WI38 (cell line): ENCODE results near the gene SLC15A2.
"Not testable (repeated sequence)": the region's sequence is repeated elsewhere in the genome, so short reads cannot be mapped to it uniquely, and the experiment has no call there.

Source experiments
- H3K4me3 ChIP-seq: 2 replicates; pipeline ENCODE4 v1.5.1; 2011; ENCODE audit warnings: low read depth, mild to moderate bottlenecking, control low read depth, low read length
- TF ChIP-seq, protein P1 (sequence below): IDR thresholded peaks from 2 replicates; pipeline ENCODE4 v1.5.1; 2012; ENCODE audit warnings: low read depth, mild to moderate bottlenecking, control low read depth, low read length

The SLC15A2 gene

DNA sequence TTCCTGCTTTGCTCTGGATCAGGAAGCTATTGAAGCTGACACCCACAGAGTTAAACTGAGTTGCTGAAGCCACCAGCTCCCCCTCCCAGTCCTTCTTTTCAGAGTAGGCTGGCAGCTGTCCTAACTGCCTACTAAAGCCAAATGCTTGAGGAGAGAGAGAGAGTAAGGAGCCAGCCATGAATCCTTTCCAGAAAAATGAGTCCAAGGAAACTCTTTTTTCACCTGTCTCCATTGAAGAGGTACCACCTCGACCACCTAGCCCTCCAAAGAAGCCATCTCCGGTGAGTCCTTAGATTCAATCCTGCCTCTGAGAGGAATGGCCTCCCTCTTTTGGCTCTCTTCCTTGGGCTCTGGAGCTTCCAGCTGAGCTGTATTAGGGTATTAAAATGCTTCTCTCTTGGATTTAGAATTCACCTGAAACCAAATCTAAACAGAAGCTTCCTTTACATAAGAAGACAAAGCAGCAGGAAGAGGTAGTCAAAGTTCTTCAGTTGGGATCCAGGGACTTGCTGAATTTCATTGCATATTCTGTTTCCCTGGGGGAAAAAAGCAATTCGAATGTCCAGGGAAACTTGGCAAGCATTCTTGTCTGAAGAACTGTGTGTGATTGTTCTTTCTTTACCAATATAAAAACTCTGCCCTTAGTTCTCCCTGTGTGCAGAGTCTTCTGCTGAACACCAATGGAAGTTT is at the start of gene SLC15A2:
Gene SLC15A2, plus strand, starts transcription at position 101 of the 690 bp plus-strand sequence. Its CDS starts 76 bp downstream, at position 177.
- TF ChIP-seq, protein P1, sequence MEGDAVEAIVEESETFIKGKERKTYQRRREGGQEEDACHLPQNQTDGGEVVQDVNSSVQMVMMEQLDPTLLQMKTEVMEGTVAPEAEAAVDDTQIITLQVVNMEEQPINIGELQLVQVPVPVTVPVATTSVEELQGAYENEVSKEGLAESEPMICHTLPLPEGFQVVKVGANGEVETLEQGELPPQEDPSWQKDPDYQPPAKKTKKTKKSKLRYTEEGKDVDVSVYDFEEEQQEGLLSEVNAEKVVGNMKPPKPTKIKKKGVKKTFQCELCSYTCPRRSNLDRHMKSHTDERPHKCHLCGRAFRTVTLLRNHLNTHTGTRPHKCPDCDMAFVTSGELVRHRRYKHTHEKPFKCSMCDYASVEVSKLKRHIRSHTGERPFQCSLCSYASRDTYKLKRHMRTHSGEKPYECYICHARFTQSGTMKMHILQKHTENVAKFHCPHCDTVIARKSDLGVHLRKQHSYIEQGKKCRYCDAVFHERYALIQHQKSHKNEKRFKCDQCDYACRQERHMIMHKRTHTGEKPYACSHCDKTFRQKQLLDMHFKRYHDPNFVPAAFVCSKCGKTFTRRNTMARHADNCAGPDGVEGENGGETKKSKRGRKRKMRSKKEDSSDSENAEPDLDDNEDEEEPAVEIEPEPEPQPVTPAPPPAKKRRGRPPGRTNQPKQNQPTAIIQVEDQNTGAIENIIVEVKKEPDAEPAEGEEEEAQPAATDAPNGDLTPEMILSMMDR = no peak
- H3K4me3 ChIP-seq = no peak within 1 kb of the TSS

DNA sequence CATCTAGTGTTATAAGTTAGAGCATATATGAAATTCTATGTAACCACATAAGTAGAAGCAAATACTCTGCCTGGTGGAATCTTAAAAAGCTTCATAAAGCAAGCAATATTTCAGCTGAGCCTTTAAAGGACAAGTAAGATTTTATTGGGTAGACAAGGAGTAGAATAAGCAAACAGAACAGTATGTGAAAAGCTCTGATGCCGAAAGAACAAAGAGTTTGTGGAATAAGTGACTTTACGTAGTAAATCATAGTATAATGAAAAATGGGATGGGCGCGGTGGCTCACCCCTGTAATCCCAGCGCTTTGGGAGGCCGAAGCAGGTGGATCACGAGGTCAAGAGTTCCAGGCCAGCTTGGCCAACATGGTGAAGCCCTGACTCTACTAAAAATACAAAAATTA is 49.3 kb upstream of the SLC15A2 start:
- TF ChIP-seq, protein P1 = no peak

GRCh38 chr3:121852256-121852655 is 41.9 kb upstream of the SLC15A2 start:
- TF ChIP-seq, protein P1 = no peak
- no peak overlapping the region for H3K4me3 ChIP-seq

More for the DNA sequence above, 49.3 kb upstream of the SLC15A2 start:
- no peak overlapping the region for H3K4me3 ChIP-seq

GRCh38 chr3:121855555-121855954 is 38.6 kb upstream of the SLC15A2 start:
- no peak overlapping the region for H3K4me3 ChIP-seq
- TF ChIP-seq, protein P1 = no peak

GRCh38 chr3:121857778-121858177 is 36.4 kb upstream of the SLC15A2 start:
- H3K4me3 ChIP-seq = not testable (repeated sequence)

DNA sequence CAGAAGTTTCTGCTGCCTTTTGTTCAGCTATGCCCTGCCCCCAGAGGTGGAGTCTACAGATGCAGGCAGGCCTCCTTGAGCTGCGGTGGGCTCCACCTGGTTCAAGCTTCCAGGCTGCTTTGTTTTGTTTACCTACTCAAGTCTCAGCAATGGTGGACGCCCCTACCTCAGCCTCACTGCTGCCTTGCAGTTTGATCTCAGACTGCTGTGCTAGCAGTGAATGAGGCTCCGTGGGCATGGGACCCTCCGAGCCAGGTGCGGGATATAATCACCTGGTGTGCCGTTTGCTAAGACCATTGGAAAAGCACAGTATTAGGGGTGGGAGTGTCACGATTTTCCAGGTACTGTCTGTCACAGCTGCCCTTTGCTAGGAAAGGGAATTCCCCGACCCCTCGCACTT is 31.0 kb upstream of the SLC15A2 start:
- H3K4me3 ChIP-seq = not testable (repeated sequence)

- TF ChIP-seq, protein P1 = no peak
- H3K4me3 ChIP-seq = no peak overlapping the region
Measured at GRCh38 chr3:121863801-121864200, 30.4 kb upstream of the SLC15A2 start.

- TF ChIP-seq, protein P1 = no peak
- H3K4me3 ChIP-seq = no peak overlapping the region
Measured at GRCh38 chr3:121869736-121870135, 24.5 kb upstream of the SLC15A2 start.
